Activated B cell treated with CpG ODN at 0.5 μM for 24 hours (primary cell): ENCODE measurements around the gene MBIP. TPM values are rescaled to one million over a fixed set of nuclear protein-coding genes. Genes with fewer than 3 reads are reported as not detected.
A peak's percentile ranks its signal among the peaks of the same experiment; 100 is the strongest.

Experiments used
- ATAC-seq: fragments of 200-7000 bp; cut with Tn5 transposase; one replicate; pipeline ENCODE4 v1.10.0; 2021; ENCODE audit warnings: low read depth, mild to moderate bottlenecking, moderate library complexity
- CTCF ChIA-PET: fragments of 350-600 bp; sonication (Branson Sonifier 250); formaldehyde crosslinking; loops from one replicate; lab custom pipeline; 2021; ENCODE audit warnings: antibody characterized with exemption; lab: Charles Lee
- POLR2A ChIA-PET: fragments of 350-600 bp; sonication (Branson Sonifier 250); formaldehyde crosslinking; loops from one replicate; lab custom pipeline; 2021; ENCODE audit warnings: antibody characterized with exemption; lab: Charles Lee
- DNase-seq: peaks from one replicate; pipeline ENCODE4 v3.0.0; 2022
- H3K27ac Mint-ChIP-seq: one replicate; pipeline ENCODE4 v1.8.0; 2020; ENCODE audit warnings: mixed read lengths
- H3K27me3 Mint-ChIP-seq: one replicate; pipeline ENCODE4 v1.8.0; 2021; ENCODE audit warnings: mixed read lengths
- H3K36me3 Mint-ChIP-seq: one replicate; pipeline ENCODE4 v1.8.0; 2021; ENCODE audit warnings: low read depth, mixed read lengths
- H3K4me1 Mint-ChIP-seq: one replicate; pipeline ENCODE4 v1.8.0; 2021; ENCODE audit warnings: mixed read lengths
- H3K4me3 Mint-ChIP-seq: one replicate; pipeline ENCODE4 v1.8.0; 2020; ENCODE audit warnings: mild to moderate bottlenecking, mixed read lengths
- H3K9me3 Mint-ChIP-seq: one replicate; pipeline ENCODE4 v1.8.0; 2020; ENCODE audit warnings: mixed read lengths
- CTCF ChIP-seq: fragments of 200-600 bp; IDR thresholded peaks from one replicate; pipeline ENCODE4 v1.8.0; 2022; ENCODE audit warnings: antibody characterized with exemption, mild to moderate bottlenecking
- intact Hi-C: fragments of 100-400 bp; cut with micrococcal nuclease; formaldehyde crosslinking; loops from one replicate; pipeline ENCODE4 v1.15.1; 2024
- total RNA-seq: library from RNA; stranded (reverse); gene quantifications from 2 replicates; pipeline ENCODE4 v1.2.3, GENCODE V29; 2022

MBIP gene
- total RNA-seq, 1 donor from 2014 or later: 21.7 TPM

- Mint-ChIP-seq H3K9me3 (no peaks in the 10 kb centered on the region), H3K27ac (no peak overlapping the region), H3K4me3 (no peak overlapping the region), H3K27me3 (peaks cover 13% of the 10 kb centered on the region), H3K36me3 (no peaks in the 10 kb centered on the region), H3K4me1 (no peaks in the 10 kb centered on the region)
- ChIA-PET CTCF (no interaction called here), POLR2A (no interaction called here)
- ATAC-seq (no peak), DNase-seq (no peak)
- intact Hi-C loops: no loop called here
- TF ChIP-seq CTCF: no peak
Measured at GRCh38 chr14:36279306-36280190, 40.9 kb downstream of the MBIP start.

- POLR2A ChIA-PET: no interaction called here
- CTCF ChIA-PET: no interaction called here
- peaks cover 8% of the 10 kb centered on the region for H3K4me1 Mint-ChIP-seq
- no peaks in the 10 kb centered on the region for H3K36me3 Mint-ChIP-seq
- H3K27ac Mint-ChIP-seq: no peak overlapping the region
- ATAC-seq: no peak
- no peak for DNase-seq
- H3K4me3 Mint-ChIP-seq: no peak overlapping the region
- no peak for TF ChIP-seq CTCF
- intact Hi-C loops: no loop called here
- H3K9me3 Mint-ChIP-seq: no peaks in the 10 kb centered on the region
- H3K27me3 Mint-ChIP-seq: peaks cover 38% of the 10 kb centered on the region
Measured at GRCh38 chr14:36275741-36276140, 44.7 kb downstream of the MBIP start.

GRCh38 chr14:36271939-36272907, 48.2 kb downstream of the MBIP start:
- POLR2A ChIA-PET: no interaction called here
- H3K9me3 Mint-ChIP-seq: no peaks in the 10 kb centered on the region
- ATAC-seq (no peak), DNase-seq (no peak)
- CTCF ChIA-PET: no interaction called here
- no peak for TF ChIP-seq CTCF
- peaks cover 46% of the 10 kb centered on the region for H3K27me3 Mint-ChIP-seq
- peaks cover 8% of the 10 kb centered on the region for H3K4me1 Mint-ChIP-seq
- intact Hi-C loops: no loop called here
- peak overlapping the region; percentile 54 for H3K4me3 Mint-ChIP-seq
- no peak overlapping the region for H3K27ac Mint-ChIP-seq
- H3K36me3 Mint-ChIP-seq: no peaks in the 10 kb centered on the region

GRCh38 chr14:36271222-36271621, 49.2 kb downstream of the MBIP start:
- no peak for ATAC-seq
- H3K9me3 Mint-ChIP-seq: no peaks in the 10 kb centered on the region
- intact Hi-C loops: no loop called here
- H3K27me3 Mint-ChIP-seq: peaks cover 43% of the 10 kb centered on the region
- peaks cover 8% of the 10 kb centered on the region for H3K4me1 Mint-ChIP-seq
- H3K4me3 Mint-ChIP-seq: no peak overlapping the region
- no peak for DNase-seq
- no peak for TF ChIP-seq CTCF
- CTCF ChIA-PET: no interaction called here
- POLR2A ChIA-PET: no interaction called here
- H3K36me3 Mint-ChIP-seq: no peaks in the 10 kb centered on the region
- no peak overlapping the region for H3K27ac Mint-ChIP-seq

GRCh38 chr14:36270191-36270590, 50.2 kb downstream of the MBIP start:
- Mint-ChIP-seq H3K4me1 (peaks cover 8% of the 10 kb centered on the region), H3K27ac (no peak overlapping the region), H3K9me3 (no peaks in the 10 kb centered on the region), H3K27me3 (peaks cover 42% of the 10 kb centered on the region), H3K36me3 (no peaks in the 10 kb centered on the region), H3K4me3 (no peak overlapping the region)
- ChIA-PET POLR2A (no interaction called here), CTCF (no interaction called here)
- DNase-seq: no peak
- no peak for TF ChIP-seq CTCF
- no peak for ATAC-seq
- intact Hi-C loops: no loop called here
